ENCODE data around the gene PHETA1.
A peak's percentile ranks its signal among the peaks of the same experiment; 100 is the strongest.
"Not testable (repeated sequence)": the region's sequence is repeated elsewhere in the genome, so short reads cannot be mapped to it uniquely, and the experiment has no call there.

Gene PHETA1

DNA sequence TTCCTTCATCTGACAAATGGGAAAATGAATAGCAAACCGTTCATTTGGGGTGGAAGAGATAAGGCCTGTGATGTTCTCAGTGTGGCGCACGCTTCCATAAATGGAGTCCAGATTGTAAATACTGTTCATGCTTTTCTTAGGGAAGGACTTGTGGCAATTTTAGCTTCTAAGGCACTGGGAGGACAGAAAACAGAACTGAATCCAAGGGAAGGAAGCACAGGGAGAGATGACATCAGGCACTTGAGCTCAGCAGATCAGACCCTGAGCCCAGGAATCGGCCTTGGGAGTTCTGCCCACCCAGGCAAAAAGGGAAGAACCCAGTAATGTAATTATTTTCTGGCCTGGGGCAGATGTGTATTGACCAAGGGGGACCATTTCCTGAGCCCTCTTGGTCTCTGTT, 29.6 kb upstream of the PHETA1 start:
- no peaks in the 10 kb centered on the region for H3K27me3 ChIP-seq (ENCODE audit: insufficient read depth, low read length, poor library complexity)
- H3K4me2 ChIP-seq (ENCODE audit: insufficient read depth, low read length): no peak overlapping the region
- H4K20me1 ChIP-seq (ENCODE audit: insufficient read depth, low read length): no peaks in the 10 kb centered on the region
- no peak overlapping the region for H3K27ac ChIP-seq (ENCODE audit: low read length)
- no peaks in the 10 kb centered on the region for H3K36me3 ChIP-seq (ENCODE audit: insufficient read depth, low read length)
- H3K9ac ChIP-seq (ENCODE audit: low read depth, low read length): no peak overlapping the region
- no peak for ATAC-seq (ENCODE audit: insufficient read depth, low read depth)
- H2AFZ ChIP-seq (ENCODE audit: low read depth, low read length): no peak overlapping the region
- peaks cover 4% of the 10 kb centered on the region for H3K4me1 ChIP-seq (ENCODE audit: insufficient read depth, low read length)
- DNase-seq: no peak
- no peaks in the 10 kb centered on the region for H3K9me3 ChIP-seq (ENCODE audit: insufficient read depth, low read length, severe bottlenecking)
- no peak overlapping the region for H3K4me3 ChIP-seq (ENCODE audit: low read depth in 1 of 2, low read length in 2 of 2)
- H3K79me2 ChIP-seq (ENCODE audit: insufficient read depth, low read length): no peaks in the 10 kb centered on the region
- TF ChIP-seq, protein P1, sequence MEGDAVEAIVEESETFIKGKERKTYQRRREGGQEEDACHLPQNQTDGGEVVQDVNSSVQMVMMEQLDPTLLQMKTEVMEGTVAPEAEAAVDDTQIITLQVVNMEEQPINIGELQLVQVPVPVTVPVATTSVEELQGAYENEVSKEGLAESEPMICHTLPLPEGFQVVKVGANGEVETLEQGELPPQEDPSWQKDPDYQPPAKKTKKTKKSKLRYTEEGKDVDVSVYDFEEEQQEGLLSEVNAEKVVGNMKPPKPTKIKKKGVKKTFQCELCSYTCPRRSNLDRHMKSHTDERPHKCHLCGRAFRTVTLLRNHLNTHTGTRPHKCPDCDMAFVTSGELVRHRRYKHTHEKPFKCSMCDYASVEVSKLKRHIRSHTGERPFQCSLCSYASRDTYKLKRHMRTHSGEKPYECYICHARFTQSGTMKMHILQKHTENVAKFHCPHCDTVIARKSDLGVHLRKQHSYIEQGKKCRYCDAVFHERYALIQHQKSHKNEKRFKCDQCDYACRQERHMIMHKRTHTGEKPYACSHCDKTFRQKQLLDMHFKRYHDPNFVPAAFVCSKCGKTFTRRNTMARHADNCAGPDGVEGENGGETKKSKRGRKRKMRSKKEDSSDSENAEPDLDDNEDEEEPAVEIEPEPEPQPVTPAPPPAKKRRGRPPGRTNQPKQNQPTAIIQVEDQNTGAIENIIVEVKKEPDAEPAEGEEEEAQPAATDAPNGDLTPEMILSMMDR (IDR thresholded peaks at IDR 0.05; ENCODE audit: borderline replicate concordance, extremely low read depth, low read length, poor library complexity, severe bottlenecking): no peak
- no peak for TF ChIP-seq EZH2 (IDR thresholded peaks at IDR 0.05; ENCODE audit: borderline replicate concordance, low read depth, low read length, severe bottlenecking)

DNA sequence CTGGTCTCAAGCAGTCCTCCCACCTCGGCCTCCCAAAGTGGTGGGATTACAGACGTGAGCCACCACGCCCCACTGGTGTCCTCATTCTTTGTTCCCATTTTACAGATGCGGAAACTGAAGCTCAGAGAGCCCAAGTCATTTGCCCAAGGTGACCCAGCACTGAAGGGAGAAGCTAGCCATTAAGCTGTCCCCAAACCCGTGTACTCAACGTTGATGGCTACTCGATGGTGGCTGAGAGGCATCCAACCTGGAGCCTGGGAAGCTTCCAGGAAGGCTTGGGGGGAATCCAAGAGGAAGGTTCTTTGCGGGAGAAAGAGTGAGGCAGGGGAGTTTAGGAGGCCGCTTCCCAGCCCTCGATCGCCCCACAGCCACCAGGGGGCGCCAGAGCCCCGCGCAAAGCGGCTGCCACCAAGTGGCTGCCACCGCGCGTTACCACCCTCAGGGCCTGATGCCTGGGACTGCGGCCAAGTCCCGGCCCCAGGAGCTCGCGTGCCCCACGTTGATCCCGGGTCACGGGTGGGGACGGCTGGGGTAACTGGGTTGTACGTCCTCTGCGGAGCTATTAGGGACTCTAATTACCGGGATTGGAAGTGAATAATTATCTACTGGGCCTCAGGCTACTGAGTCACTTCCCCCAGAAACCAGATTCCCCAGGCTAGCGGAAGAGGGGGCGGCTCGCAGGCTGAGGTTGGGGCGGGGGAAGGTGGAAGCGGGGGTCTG, 28.0 kb upstream of the PHETA1 start:
- 0 out of 4 replicates have a peak overlapping the region, but pooled peaks of 1 of the 2 experiments have one; percentile 41 for H3K4me3 ChIP-seq (ENCODE audit: low read depth in 1 of 2, low read length in 2 of 2)
- H3K9me3 ChIP-seq (ENCODE audit: insufficient read depth, low read length, severe bottlenecking): no peaks in the 10 kb centered on the region
- DNase-seq (peak; percentile 84), ATAC-seq (ENCODE audit: insufficient read depth, low read depth) (peak; percentile 99)
- peaks cover 4% of the 10 kb centered on the region for H3K4me1 ChIP-seq (ENCODE audit: insufficient read depth, low read length)
- peak overlapping the region; percentile 65 for H2AFZ ChIP-seq (ENCODE audit: low read depth, low read length)
- peak overlapping the region; percentile 62 for H3K4me2 ChIP-seq (ENCODE audit: insufficient read depth, low read length)
- H3K27me3 ChIP-seq (ENCODE audit: insufficient read depth, low read length, poor library complexity): no peaks in the 10 kb centered on the region
- no peak overlapping the region for H3K27ac ChIP-seq (ENCODE audit: low read length)
- H3K36me3 ChIP-seq (ENCODE audit: insufficient read depth, low read length): no peaks in the 10 kb centered on the region
- TF ChIP-seq EZH2 (IDR thresholded peaks at IDR 0.05; ENCODE audit: borderline replicate concordance, low read depth, low read length, severe bottlenecking): no peak
- TF ChIP-seq, protein P1 (IDR thresholded peaks at IDR 0.05; ENCODE audit: borderline replicate concordance, extremely low read depth, low read length, poor library complexity, severe bottlenecking): peak; percentile 96
- H3K79me2 ChIP-seq (ENCODE audit: insufficient read depth, low read length): no peaks in the 10 kb centered on the region
- peak overlapping the region; percentile 28 for H3K9ac ChIP-seq (ENCODE audit: low read depth, low read length)
- H4K20me1 ChIP-seq (ENCODE audit: insufficient read depth, low read length): no peaks in the 10 kb centered on the region

DNA sequence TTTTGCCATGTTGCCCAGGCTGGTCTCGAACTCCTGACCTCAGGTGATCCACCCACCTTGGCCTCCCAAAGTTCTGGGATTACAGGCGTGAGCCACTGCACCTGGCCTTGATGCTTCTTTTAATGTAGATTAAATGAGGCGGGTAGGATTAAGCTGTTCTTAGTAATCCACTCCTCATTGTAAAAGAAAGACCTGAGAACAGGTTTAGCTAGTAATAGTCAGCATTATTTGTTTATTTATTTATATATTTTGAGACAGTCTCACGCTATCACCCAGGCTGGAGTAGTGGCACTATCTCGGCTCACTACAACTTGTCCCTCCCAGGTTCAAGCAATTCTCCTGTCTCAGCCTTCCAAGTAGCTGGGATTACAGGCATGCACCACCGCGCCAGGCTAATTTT, 27.4 kb upstream of the PHETA1 start:
- not testable (repeated sequence) for ATAC-seq (ENCODE audit: insufficient read depth, low read depth); H3K9me3 ChIP-seq (ENCODE audit: insufficient read depth, low read length, severe bottlenecking); H3K9ac ChIP-seq (ENCODE audit: low read depth, low read length); H2AFZ ChIP-seq (ENCODE audit: low read depth, low read length); H3K36me3 ChIP-seq (ENCODE audit: insufficient read depth, low read length); H3K4me2 ChIP-seq (ENCODE audit: insufficient read depth, low read length); H3K27me3 ChIP-seq (ENCODE audit: insufficient read depth, low read length, poor library complexity); H3K27ac ChIP-seq (ENCODE audit: low read length); H4K20me1 ChIP-seq (ENCODE audit: insufficient read depth, low read length); H3K4me1 ChIP-seq (ENCODE audit: insufficient read depth, low read length); H3K4me3 ChIP-seq (ENCODE audit: low read depth in 1 of 2, low read length in 2 of 2); DNase-seq; H3K79me2 ChIP-seq (ENCODE audit: insufficient read depth, low read length)

DNA sequence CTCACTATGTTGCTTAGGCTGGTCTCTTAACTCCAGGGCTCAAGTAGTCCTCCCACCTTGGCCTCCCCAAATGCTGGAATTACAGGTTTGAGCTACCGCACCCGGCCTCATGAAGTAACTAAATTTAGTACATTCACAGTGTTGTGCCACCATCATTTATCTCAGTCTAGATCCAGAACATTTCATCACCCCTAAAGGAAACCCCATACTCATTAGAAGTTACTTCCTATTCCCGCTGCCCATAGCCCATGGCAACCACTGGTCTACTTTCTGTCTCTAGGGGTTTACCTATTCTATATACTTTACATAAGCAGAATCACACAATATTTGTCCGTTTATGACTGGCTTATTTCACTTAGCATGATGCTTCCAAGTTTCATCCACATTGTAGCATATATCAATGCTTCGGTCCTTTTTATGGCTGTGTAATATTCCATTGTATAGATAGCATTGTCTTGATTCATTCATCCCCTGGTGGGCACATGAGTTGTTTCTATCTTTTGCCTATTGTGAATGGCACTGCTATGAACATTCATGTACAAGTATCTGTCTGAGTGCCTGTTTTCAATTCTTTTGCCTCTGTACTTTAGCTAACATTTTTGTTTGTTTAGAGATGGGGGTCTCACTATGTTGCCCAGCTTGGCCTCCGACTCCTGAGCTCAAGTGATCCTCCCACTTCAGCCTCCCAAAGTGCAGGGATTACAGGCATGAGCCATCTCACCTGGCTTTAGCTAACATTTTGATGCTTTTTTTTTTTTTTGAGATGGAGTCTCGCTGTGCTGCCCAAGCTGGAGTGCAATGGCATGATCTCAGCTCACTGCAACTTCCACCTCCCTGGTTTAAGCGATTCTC, 26.7 kb upstream of the PHETA1 start:
- H3K9me3 ChIP-seq (ENCODE audit: insufficient read depth, low read length, severe bottlenecking): no peaks in the 10 kb centered on the region
- DNase-seq: no peak
- H3K27ac ChIP-seq (ENCODE audit: low read length): no peak overlapping the region

More for the DNA sequence above, 26.7 kb upstream of the PHETA1 start:
- peaks cover 4% of the 10 kb centered on the region for H3K4me1 ChIP-seq (ENCODE audit: insufficient read depth, low read length)
- no peaks in the 10 kb centered on the region for H3K36me3 ChIP-seq (ENCODE audit: insufficient read depth, low read length)
- H3K79me2 ChIP-seq (ENCODE audit: insufficient read depth, low read length): no peaks in the 10 kb centered on the region
- no peak overlapping the region for H3K4me3 ChIP-seq (ENCODE audit: low read depth in 1 of 2, low read length in 2 of 2)
- no peak overlapping the region for H2AFZ ChIP-seq (ENCODE audit: low read depth, low read length)
- no peak overlapping the region for H3K9ac ChIP-seq (ENCODE audit: low read depth, low read length)
- no peak for ATAC-seq (ENCODE audit: insufficient read depth, low read depth)
- no peak overlapping the region for H3K4me2 ChIP-seq (ENCODE audit: insufficient read depth, low read length)
- H4K20me1 ChIP-seq (ENCODE audit: insufficient read depth, low read length): no peaks in the 10 kb centered on the region
- no peak for TF ChIP-seq EZH2 (IDR thresholded peaks at IDR 0.05; ENCODE audit: borderline replicate concordance, low read depth, low read length, severe bottlenecking)
- TF ChIP-seq, protein P1 (IDR thresholded peaks at IDR 0.05; ENCODE audit: borderline replicate concordance, extremely low read depth, low read length, poor library complexity, severe bottlenecking): no peak
- H3K27me3 ChIP-seq (ENCODE audit: insufficient read depth, low read length, poor library complexity): no peaks in the 10 kb centered on the region

All from DND-41 (cell line).